ENCODE results near the gene UGT1A5. TPM values are rescaled to one million over a fixed set of nuclear protein-coding genes. Genes with fewer than 3 reads are reported as not detected.
A peak's percentile ranks its signal among the peaks of the same experiment; 100 is the strongest.

The UGT1A5 gene
- total and polyA plus RNA-seq, 2 of the 8 experiments (the other 6 are each of a cell fraction or from before 2014, with no cell fraction given), result not detected

- H3K4ac ChIP-seq (replicated peaks; ENCODE audit: insufficient read length, low read depth, low read length), result no peak overlapping the region
- CTCF ChIA-PET (ENCODE audit: partially characterized antibody), result interaction anchor here (2.6 kb wide), 1 partner anchor 13 kb away, joined by 11 read pairs; no protein-coding TSS in a partner anchor
- no peak overlapping the region for H2BK15ac ChIP-seq (ENCODE audit: low read length)
- no peaks in the 10 kb centered on the region for H3K79me2 ChIP-seq (ENCODE audit: control insufficient read depth in 1 of 2, insufficient read depth in 2 of 2, low read length in 2 of 2)
- no peaks in the 10 kb centered on the region for H3K36me3 ChIP-seq (ENCODE audit: control insufficient read depth in 2 of 4, insufficient read depth in 4 of 4, low read length in 3 of 4)
- 73% methylated on average over 15 of the region's 17 CpGs; no CpG with 5 or more reads in 1 of the 2 experiments for WGBS, 2 experiments (ENCODE audit: extremely low coverage in 1 of 2, insufficient coverage in 1 of 2, insufficient read length in 1 of 2, insufficient replicate concordance in 2 of 2, low coverage in 1 of 2, low lambda C conversion rate in 2 of 2, missing lambda C conversion rate in 1 of 2)
- H3K14ac ChIP-seq (ENCODE audit: insufficient read length), result no peak overlapping the region
- no peak overlapping the region for H3K23ac ChIP-seq (ENCODE audit: insufficient read length)
- no peak overlapping the region for H2BK120ac ChIP-seq (replicated peaks; ENCODE audit: low read depth, low read length)
- H3K27me3 ChIP-seq (replicated peaks in 1 of 4; ENCODE audit: control insufficient read depth in 3 of 4, extremely low read depth in 1 of 4, insufficient read depth in 3 of 4, low read length in 3 of 4), result no peaks in the 10 kb centered on the region
- no peak overlapping the region for H3K4me2 ChIP-seq (ENCODE audit: insufficient read depth in 1 of 2, low read depth in 2 of 2, low read length in 2 of 2)
- H4K8ac ChIP-seq (ENCODE audit: extremely low read depth, insufficient read depth, low read length), result peak overlapping the region; percentile 2; the same call in 1 of the 2 replicates
- no peaks in the 10 kb centered on the region for H3K79me1 ChIP-seq (ENCODE audit: low read depth, low read length)
- H3K23me2 ChIP-seq (ENCODE audit: low read depth, low read length), result no peaks in the 10 kb centered on the region
- H3K9ac ChIP-seq (replicated peaks in 1 of 4; ENCODE audit: extremely low read depth in 1 of 4, low read depth in 3 of 4, low read length in 3 of 4), result no peak overlapping the region
- no peak overlapping the region for H4K5ac ChIP-seq (ENCODE audit: insufficient read length, low read depth, low read length)
- H3K56ac ChIP-seq (replicated peaks; ENCODE audit: insufficient read length, low read depth, low read length), result no peak overlapping the region
- H3K18ac ChIP-seq (ENCODE audit: extremely low read depth, low read length), result no peak overlapping the region
- H2BK20ac ChIP-seq (ENCODE audit: low read length), result no peak overlapping the region
- H3K4me3 ChIP-seq (ENCODE audit: extremely low read depth in 1 of 4, insufficient read depth in 2 of 4, low read depth in 3 of 4, low read length in 4 of 4), result no peak overlapping the region
- DNase-seq (ENCODE audit: low read depth in 1 of 2, low spot score in 2 of 2) (no peak), FAIRE-seq (no peak)
- H4K20me1 ChIP-seq (replicated peaks in 1 of 2; ENCODE audit: control insufficient read depth in 1 of 2, insufficient read depth in 2 of 2, low read length in 2 of 2), result no peaks in the 10 kb centered on the region
- POLR2A ChIA-PET (ENCODE audit: partially characterized antibody), result no interaction called here
- H2BK12ac ChIP-seq (ENCODE audit: low read depth, low read length), result no peak overlapping the region
- H2BK5ac ChIP-seq (ENCODE audit: low read depth, low read length), result no peak overlapping the region
- H3K9me3 ChIP-seq (ENCODE audit: insufficient read depth in 2 of 2, low read depth in 1 of 2, low read length in 1 of 2), result no peaks in the 10 kb centered on the region
- no peak overlapping the region for H2AFZ ChIP-seq (ENCODE audit: low read length)
- H3K27ac ChIP-seq (ENCODE audit: low read depth, low read length), result no peak overlapping the region
- no peak overlapping the region for H2AK5ac ChIP-seq (ENCODE audit: low read depth, low read length)
- H4K91ac ChIP-seq (replicated peaks; ENCODE audit: insufficient read length, low read length), result no peak overlapping the region
- H3K4me1 ChIP-seq (replicated peaks in 1 of 4; ENCODE audit: control insufficient read depth in 3 of 4, insufficient read depth in 4 of 4, low read length in 3 of 4), result no peaks in the 10 kb centered on the region
- TF ChIP-seq CHD2 (IDR thresholded peaks at IDR 0.05; ENCODE audit: low read length), result no peak
- TF ChIP-seq RFX5 (IDR thresholded peaks at IDR 0.05; ENCODE audit: borderline replicate concordance, low read depth, low read length), result no peak
- no peak for TF ChIP-seq BCL11A (IDR thresholded peaks at IDR 0.05; ENCODE audit: low read depth in 2 of 2, low read length in 2 of 2)
- TF ChIP-seq POU5F1 (IDR thresholded peaks at IDR 0.05; ENCODE audit: low read depth, low read length), result no peak
- TF ChIP-seq NANOG (IDR thresholded peaks at IDR 0.05; ENCODE audit: insufficient read depth, low read depth, low read length, poor library complexity, severe bottlenecking), result no peak
- no peak for TF ChIP-seq EZH2 (IDR thresholded peaks at IDR 0.05; ENCODE audit: low read depth, low read length, severe bottlenecking)
- no peak for TF ChIP-seq YY1 (IDR thresholded peaks at IDR 0.05; ENCODE audit: low read depth, low read length)
- no peak for TF ChIP-seq HDAC6 (IDR thresholded peaks at IDR 0.05; ENCODE audit: low read depth, low read length)
- no peak for TF ChIP-seq JUND (IDR thresholded peaks at IDR 0.05; ENCODE audit: low read length)
- no peak for TF ChIP-seq CHD1 (IDR thresholded peaks at IDR 0.05; ENCODE audit: low read depth, low read length)
Observed at GRCh38 chr2:233818639-233819621, 106.2 kb downstream of the UGT1A5 start.

All from H1 (cell line).